Heart right ventricle (tissue), 16 donors: ENCODE results near the gene GALNT18. TPM values are rescaled to one million over a fixed set of nuclear protein-coding genes. Genes with fewer than 3 reads are reported as not detected.
A peak's percentile ranks its signal among the peaks of the same experiment; 100 is the strongest.

Experiments
- ATAC-seq, 8 donors: fragments of 200-7000 bp; cut with Tn5 transposase; one replicate each; pipeline ENCODE4 v1.9.1; 2020; ENCODE audit warnings: mild to moderate bottlenecking in 8 of 8, moderate library complexity in 8 of 8, moderate number of reproducible peaks in 1 of 8
- DNase-seq, 2 donors: peaks; one replicate each; pipeline ENCODE4 v3.0.0-alpha.2; 2020
- H3K27ac ChIP-seq, 10 donors: fragments of 200-600 bp; sonication (generic) in 2 of 10; one replicate each; pipeline versions ENCODE4 v1.5.0 to v1.8.0; 2020 to 2022; ENCODE audit warnings: mild to moderate bottlenecking in 3 of 10
- H3K27me3 ChIP-seq, 7 donors: fragments of 200-600 bp; one replicate each; pipeline ENCODE4 v1.8.0; 2021 to 2022; ENCODE audit warnings: mild to moderate bottlenecking in 2 of 7
- H3K36me3 ChIP-seq, 9 donors: fragments of 200-600 bp; sonication (generic) in 1 of 9; one replicate each; pipeline versions ENCODE4 v1.5.0 to v1.8.0; 2020 to 2022; ENCODE audit warnings: mild to moderate bottlenecking in 2 of 9
- H3K4me1 ChIP-seq, 9 donors: fragments of 200-600 bp; sonication (generic) in 1 of 9; one replicate each; pipeline versions ENCODE4 v1.5.0 to v1.8.0; 2020 to 2022; ENCODE audit warnings: mild to moderate bottlenecking in 4 of 9
- H3K4me3 ChIP-seq, 10 donors: fragments of 200-600 bp; sonication (generic) in 2 of 10; one replicate each; pipeline versions ENCODE4 v1.5.0 to v1.8.0; 2020 to 2022; ENCODE audit warnings: mild to moderate bottlenecking in 7 of 10, moderate library complexity in 2 of 10
- H3K9me3 ChIP-seq, 11 donors: fragments of 200-600 bp in 10 of 11; sonication (generic) in 2 of 11; one replicate each; pipeline versions ENCODE4 v1.5.0 to v1.8.0; 2013 to 2022; ENCODE audit warnings: mild to moderate bottlenecking in 2 of 11, control low read depth in 1 of 11, moderate library complexity in 1 of 11
- WGBS, 2 donors: extraction: QIAGEN DNeasy Blood & Tissue Kit; methylation state at CpG; one replicate each; pipeline ENCODE4 v1.1.7; 2013; ENCODE audit warnings: inconsistent platforms in 1 of 2; 5-methylcytosine and 5-hydroxymethylcytosine counted together
- intact Hi-C, 10 donors: fragments of 100-400 bp; cut with DNase I; formaldehyde crosslinking; loops; one replicate each; pipeline versions ENCODE4 v1.11.1 to v1.14.2; 2022
- polyA plus RNA-seq, 2 donors: library from polyadenylated mRNA; stranded (reverse); fragments of 200-250 nt; gene quantifications; one replicate each; pipeline ENCODE4 v1.2.3, GENCODE V29; 2013
- total RNA-seq, 10 donors: library from RNA; stranded (reverse); fragmentation: NEBNext Ultra II Directional in 3 of 10; extraction: Animal tissue kit (Norgen Biotek cat#: 25700) in 3 of 10; gene quantifications; one replicate each; pipeline versions ENCODE4 v1.2.1 to v1.2.4, GENCODE V29; 2021 to 2023
- TF ChIP-seq, protein P1 (sequence below), 9 donors: fragments of 200-600 bp; sonication (generic) in 2 of 9; IDR thresholded peaks; one replicate each; pipeline versions ENCODE4 v1.5.0 to v1.8.0; 2021 to 2022; ENCODE audit warnings: antibody characterized with exemption in 9 of 9, mild to moderate bottlenecking in 5 of 9, moderate library complexity in 1 of 9
- donor health status: Arrhythmogenic right ventricular cardiomyopathy.
- donor health status: ischemic (EF 13 %, LVEDD 7.1; RV severe dilation, severe dysfunction).
- donor health status: healthy with polysubstance abuse.
- donor health status: DM: no; HTN: yes; CAD: no.
- donor health status: DM: no; HTN: no; CAD: no.
- donor health status: ischemic (EF 25% LVEDD 6.9; RV normal size, moderate dysfunction).
- donor health status: ischemic (EF 25% LVEDD 5.7; RV mildly dilated, moderate dysfunction).
- donor health status: healthy.
- donor health status: DM: yes; HTN: yes; CAD: no.
- donor health status: Ischemic cardiomyopathy.
- donor health status: ischemic (EF 35%, LVEDD 5.7; RV mildly dilated, moderate dysfunction).
- donor health status: nonischemic (EF 11% LVEDD 7.7; RV severe dilation, severe dysfunction).
- donor health status: DM: yes; HTN: yes; CAD: no.
- donor health status: PGD.
- donor health status: ischemic (EF 29% LVEDD 5.4; RV normal size, mild dysfunction).
- donor health status: nonischemic (EF 23%, LVEDD 6.1; RV moderate dilation, normal function).

Gene GALNT18
- total and polyA plus RNA-seq, 12 donors: 7.0 to 29.0 (median 15.6) TPM

DNA sequence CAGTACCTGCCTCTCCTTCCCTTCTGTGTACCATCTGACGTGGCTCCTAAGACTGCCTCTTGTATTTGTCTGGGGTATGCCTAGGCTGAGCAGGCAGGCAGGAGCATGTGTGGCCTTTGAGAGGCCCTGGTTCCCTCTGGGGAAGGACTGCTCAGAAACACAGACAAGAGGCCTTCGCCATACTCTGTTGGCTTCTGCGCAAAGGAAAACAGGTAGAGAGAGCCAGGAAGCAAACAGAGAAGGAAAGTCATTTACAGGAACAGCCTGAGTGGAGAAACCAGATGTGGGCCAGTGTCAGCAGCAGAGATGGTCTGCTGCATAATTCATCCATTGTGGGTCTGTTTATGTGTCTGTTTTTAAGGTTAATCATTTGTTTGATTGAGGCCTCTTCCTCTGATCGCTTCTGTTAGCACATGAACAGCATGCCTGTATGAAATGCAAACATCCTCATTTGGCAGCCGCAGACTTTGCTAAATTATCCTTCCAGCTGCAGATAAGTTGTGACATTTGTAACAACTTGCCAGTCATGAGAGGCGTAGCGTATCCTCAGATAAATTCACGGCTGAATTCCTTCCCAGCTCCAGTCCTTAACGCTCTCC lies 119.4 kb downstream of the GALNT18 start:
- no peaks in the 10 kb centered on the region for H3K36me3 ChIP-seq
- H3K4me3 ChIP-seq: no peak overlapping the region
- DNase-seq (no peak), ATAC-seq (peak in 7 of 8 donors; percentile 28 to 62 (median 48))
- H3K27me3 ChIP-seq: no peaks in the 10 kb centered on the region
- H3K4me1 ChIP-seq: peaks cover 2 to 61% (median 28%) of the 10 kb centered on the region in 9 donors
- H3K27ac ChIP-seq: peak overlapping the region in 8 of 10 donors; percentile 4 to 74 (median 45)
- intact Hi-C loops: no loop called here
- no peaks in the 10 kb centered on the region for H3K9me3 ChIP-seq
- TF ChIP-seq, protein P1, sequence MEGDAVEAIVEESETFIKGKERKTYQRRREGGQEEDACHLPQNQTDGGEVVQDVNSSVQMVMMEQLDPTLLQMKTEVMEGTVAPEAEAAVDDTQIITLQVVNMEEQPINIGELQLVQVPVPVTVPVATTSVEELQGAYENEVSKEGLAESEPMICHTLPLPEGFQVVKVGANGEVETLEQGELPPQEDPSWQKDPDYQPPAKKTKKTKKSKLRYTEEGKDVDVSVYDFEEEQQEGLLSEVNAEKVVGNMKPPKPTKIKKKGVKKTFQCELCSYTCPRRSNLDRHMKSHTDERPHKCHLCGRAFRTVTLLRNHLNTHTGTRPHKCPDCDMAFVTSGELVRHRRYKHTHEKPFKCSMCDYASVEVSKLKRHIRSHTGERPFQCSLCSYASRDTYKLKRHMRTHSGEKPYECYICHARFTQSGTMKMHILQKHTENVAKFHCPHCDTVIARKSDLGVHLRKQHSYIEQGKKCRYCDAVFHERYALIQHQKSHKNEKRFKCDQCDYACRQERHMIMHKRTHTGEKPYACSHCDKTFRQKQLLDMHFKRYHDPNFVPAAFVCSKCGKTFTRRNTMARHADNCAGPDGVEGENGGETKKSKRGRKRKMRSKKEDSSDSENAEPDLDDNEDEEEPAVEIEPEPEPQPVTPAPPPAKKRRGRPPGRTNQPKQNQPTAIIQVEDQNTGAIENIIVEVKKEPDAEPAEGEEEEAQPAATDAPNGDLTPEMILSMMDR (IDR thresholded peaks at IDR 0.05): no peak
- WGBS, 2 donors: 28 to 35% methylated on average over 9 of the region's 9 CpGs

DNA sequence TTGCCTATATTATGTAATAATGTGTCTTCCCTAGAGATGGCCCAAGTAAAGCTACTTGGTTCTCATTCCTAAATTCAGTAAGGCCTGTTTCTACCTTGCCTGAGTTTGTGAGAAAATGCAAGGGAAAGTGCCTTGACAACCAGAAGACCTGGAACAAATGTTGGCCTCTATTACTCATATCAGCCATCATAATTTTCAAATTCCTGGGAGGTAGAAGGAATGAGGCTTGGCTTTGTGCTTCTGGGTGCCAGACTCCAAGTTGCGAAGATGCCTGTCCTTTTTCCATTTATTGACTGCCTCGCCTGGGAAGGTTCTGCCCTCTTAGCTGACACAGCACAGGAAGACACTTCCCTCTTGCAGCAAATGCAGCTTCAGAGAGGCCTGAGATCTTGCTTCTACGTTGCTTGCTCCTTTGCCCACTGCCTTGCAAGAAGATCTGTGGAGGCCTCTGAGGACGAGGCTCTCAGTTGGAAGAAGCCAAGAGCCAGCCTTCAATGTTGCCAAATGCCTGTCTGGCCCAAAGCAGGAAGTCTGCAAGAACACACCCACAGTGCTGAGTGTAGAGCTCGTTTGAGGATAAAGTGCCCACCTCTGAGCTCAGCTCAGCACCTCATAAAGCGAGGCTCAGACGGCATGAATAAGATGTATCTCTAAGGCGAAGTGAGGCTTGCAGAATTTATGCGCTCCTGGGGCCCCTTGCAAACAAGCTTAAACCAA lies 120.1 kb downstream of the GALNT18 start:
- WGBS, 2 donors: 72 to 78% methylated on average over 9 of the region's 9 CpGs
- intact Hi-C loops: no loop called here
- H3K9me3 ChIP-seq: no peaks in the 10 kb centered on the region
- no peaks in the 10 kb centered on the region for H3K27me3 ChIP-seq
- peaks cover 2 to 62% (median 28%) of the 10 kb centered on the region in 9 donors for H3K4me1 ChIP-seq
- ATAC-seq (peak in 7 of 8 donors; percentile 39 to 61 (median 46)), DNase-seq (no peak)
- H3K27ac ChIP-seq: peak overlapping the region in 6 of 10 donors; percentile 15 to 74 (median 50)
- H3K36me3 ChIP-seq: no peaks in the 10 kb centered on the region
- no peak overlapping the region for H3K4me3 ChIP-seq
- TF ChIP-seq, protein P1 (IDR thresholded peaks at IDR 0.05): no peak

DNA sequence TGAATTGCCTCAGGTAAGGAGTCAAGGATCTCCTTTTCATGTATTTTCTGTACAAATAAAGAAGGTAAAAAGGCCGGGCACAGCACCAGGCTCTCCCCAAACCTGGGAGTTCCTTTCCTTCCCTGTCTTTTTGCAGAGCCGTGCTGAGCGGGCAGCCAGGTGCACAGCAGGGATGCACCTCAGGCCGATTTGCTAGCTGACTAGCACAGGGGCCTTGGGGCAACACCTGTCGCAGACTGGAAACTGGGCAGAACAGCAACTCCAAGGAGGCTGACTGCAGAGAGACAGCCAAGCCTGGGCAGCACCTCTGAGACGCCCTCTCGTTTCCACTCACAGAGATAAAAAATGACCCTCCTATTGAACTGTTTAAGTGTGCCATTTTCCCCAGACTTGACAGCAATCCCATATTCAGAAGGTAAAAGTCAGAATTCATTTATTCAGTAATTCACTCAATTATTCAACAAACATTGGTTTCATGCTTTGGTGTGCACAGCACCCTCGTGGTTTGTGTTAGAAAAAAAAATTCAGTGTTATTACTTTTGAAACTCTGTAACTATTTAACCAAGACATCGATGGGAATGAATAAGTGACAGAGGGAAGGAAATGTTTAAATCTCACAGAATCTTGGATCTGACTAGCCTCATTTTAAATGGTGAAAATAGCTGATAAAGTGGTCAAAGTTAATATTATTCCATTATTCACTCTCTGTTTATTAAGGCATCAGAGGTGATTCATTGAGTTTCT lies 120.9 kb downstream of the GALNT18 start:
- intact Hi-C loops: no loop called here
- TF ChIP-seq, protein P1 (IDR thresholded peaks at IDR 0.05): no peak
- Histone ChIP-seq H3K27me3 (no peaks in the 10 kb centered on the region), H3K9me3 (no peaks in the 10 kb centered on the region), H3K27ac (peak overlapping the region in 1 of 10 donors; percentile 74), H3K36me3 (no peaks in the 10 kb centered on the region), H3K4me1 (peaks cover 2 to 58% (median 28%) of the 10 kb centered on the region in 9 donors), H3K4me3 (no peak overlapping the region)
- DNase-seq (no peak), ATAC-seq (no peak)
- WGBS, 2 donors: 91 to 92% methylated on average over 9 of the region's 9 CpGs

DNA sequence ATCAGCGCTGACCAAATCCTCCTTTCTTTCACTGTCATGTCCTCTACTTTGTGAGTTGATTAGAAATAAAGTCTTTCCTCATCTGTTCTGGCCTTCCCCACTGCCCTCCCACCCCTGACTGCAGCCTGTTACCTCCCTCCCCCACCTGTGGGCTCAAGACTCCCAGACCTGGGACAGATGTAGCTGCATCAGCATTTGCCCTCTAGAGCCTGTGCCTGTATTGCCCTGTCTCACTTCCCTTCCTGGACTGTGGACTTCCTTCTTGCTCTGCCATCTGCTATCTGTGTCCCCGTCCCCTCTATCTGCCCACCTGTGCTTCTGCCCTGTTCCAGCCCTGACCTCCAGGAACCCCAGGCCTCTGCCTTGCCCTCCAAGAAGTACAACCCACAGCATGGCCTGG lies 122.5 kb downstream of the GALNT18 start:
- Histone ChIP-seq H3K4me1 (peaks cover 2 to 54% (median 28%) of the 10 kb centered on the region in 9 donors), H3K36me3 (no peaks in the 10 kb centered on the region), H3K27me3 (no peaks in the 10 kb centered on the region), H3K27ac (no peak overlapping the region), H3K9me3 (no peaks in the 10 kb centered on the region), H3K4me3 (no peak overlapping the region)
- DNase-seq (no peak), ATAC-seq (no peak)
- 89 to 96% methylated on average over 2 of the region's 2 CpGs for WGBS, 2 donors
- TF ChIP-seq, protein P1 (IDR thresholded peaks at IDR 0.05): no peak
- intact Hi-C loops: no loop called here
